Karpas-422 (cell line): ENCODE data around the gene ZNF362. TPM values are rescaled to one million over a fixed set of nuclear protein-coding genes. Genes with fewer than 3 reads are reported as not detected.
"Not testable (repeated sequence)": the region's sequence is repeated elsewhere in the genome, so short reads cannot be mapped to it uniquely, and the experiment has no call there.

Experiments
- DNase-seq: peaks from one replicate; pipeline ENCODE4 v3.0.0-alpha.2; 2015
- H2AFZ ChIP-seq: fragments of 200-600 bp; sonication (generic); 2 replicates; pipeline ENCODE4 v1.6.1; 2014; ENCODE audit warnings: antibody characterized with exemption, low read length, mixed read lengths
- H3K27ac ChIP-seq: fragments of 200-600 bp; sonication (generic); 2 replicates; pipeline ENCODE4 v1.5.1; 2014; ENCODE audit warnings: mild to moderate bottlenecking, low read length, moderate library complexity
- H3K27me3 ChIP-seq: fragments of 200-600 bp; sonication (generic); 2 replicates; pipeline ENCODE4 v1.6.1; 2014; ENCODE audit warnings: low read length, mixed read lengths
- H3K36me3 ChIP-seq: fragments of 200-600 bp; sonication (generic); 2 replicates; pipeline ENCODE4 v1.6.1; 2014; ENCODE audit warnings: low read length, mixed read lengths; ENCODE audit not compliant: insufficient read depth
- H3K4me1 ChIP-seq: fragments of 200-600 bp; sonication (generic); 2 replicates; pipeline ENCODE4 v1.6.1; 2014; ENCODE audit warnings: mild to moderate bottlenecking, low read length, mixed read lengths
- H3K4me2 ChIP-seq: fragments of 200-600 bp; sonication (generic); 2 replicates; pipeline ENCODE4 v1.6.1; 2014; ENCODE audit warnings: low read length, low read depth, mild to moderate bottlenecking; ENCODE audit not compliant: poor library complexity, severe bottlenecking
- H3K4me3 ChIP-seq: fragments of 200-600 bp; sonication (generic); 2 replicates; pipeline ENCODE4 v1.5.1; 2014; ENCODE audit warnings: mild to moderate bottlenecking, antibody characterized with exemption, low read length, mixed read lengths
- H3K79me2 ChIP-seq: fragments of 200-600 bp; sonication (generic); 2 replicates; pipeline ENCODE4 v1.6.1; 2014; ENCODE audit warnings: mild to moderate bottlenecking, low read length, mixed read lengths
- H3K9ac ChIP-seq: fragments of 200-600 bp; sonication (generic); 2 replicates; pipeline ENCODE4 v1.6.0; 2014; ENCODE audit warnings: low read length
- H3K9me2 ChIP-seq: fragments of 200-600 bp; sonication (generic), shearing (Covaris generic); replicated peaks from 2 replicates; pipeline ENCODE4 v1.6.0; 2014; ENCODE audit warnings: mild to moderate bottlenecking, low read length, moderate library complexity; ENCODE audit not compliant: insufficient read depth
- H3K9me3 ChIP-seq: fragments of 300-700, 200-600 bp; sonication (generic); 2 replicates; pipeline ENCODE4 v1.6.1; 2014; ENCODE audit warnings: low read length, mixed read lengths
- H4K20me1 ChIP-seq: fragments of 200-600 bp; sonication (generic); 2 replicates; pipeline ENCODE4 v1.6.1; 2014; ENCODE audit warnings: mild to moderate bottlenecking, antibody characterized with exemption, low read length, low read depth; ENCODE audit not compliant: insufficient read depth
- total RNA-seq: library from RNA; depleted of rRNA; stranded (reverse); fragments of >200 nt; shearing (Covaris generic); gene quantifications from 2 replicates; pipeline ENCODE4 v1.2.3, GENCODE V29; 2014; ENCODE audit warnings: low replicate concordance

Gene ZNF362
- total RNA-seq, 1 experiment from 2014 or later = 16.7 TPM

- no peaks in the 10 kb centered on the region for H3K9me2 ChIP-seq
- DNase-seq = no peak
- no peaks in the 10 kb centered on the region for H3K36me3 ChIP-seq
- H3K9ac ChIP-seq = no peak overlapping the region
- no peak overlapping the region for H3K4me3 ChIP-seq
- no peaks in the 10 kb centered on the region for H3K9me3 ChIP-seq
- H3K4me2 ChIP-seq = no peak overlapping the region
- H4K20me1 ChIP-seq = no peaks in the 10 kb centered on the region
- no peaks in the 10 kb centered on the region for H3K4me1 ChIP-seq
- no peak overlapping the region for H2AFZ ChIP-seq
- no peaks in the 10 kb centered on the region for H3K27me3 ChIP-seq
- no peak overlapping the region for H3K27ac ChIP-seq
- H3K79me2 ChIP-seq = no peaks in the 10 kb centered on the region
Measured at GRCh38 chr1:33288976-33289857, 32.9 kb downstream of the ZNF362 start.

GRCh38 chr1:33289858-33290154, 33.5 kb downstream of the ZNF362 start:
- H3K9ac ChIP-seq = no peak overlapping the region
- no peaks in the 10 kb centered on the region for H3K36me3 ChIP-seq
- no peaks in the 10 kb centered on the region for H3K79me2 ChIP-seq
- H4K20me1 ChIP-seq = no peaks in the 10 kb centered on the region
- no peak overlapping the region for H3K4me2 ChIP-seq
- H3K4me3 ChIP-seq = no peak overlapping the region
- DNase-seq = no peak
- H2AFZ ChIP-seq = no peak overlapping the region
- no peaks in the 10 kb centered on the region for H3K27me3 ChIP-seq
- H3K4me1 ChIP-seq = no peaks in the 10 kb centered on the region
- no peaks in the 10 kb centered on the region for H3K9me3 ChIP-seq
- H3K9me2 ChIP-seq = no peaks in the 10 kb centered on the region
- no peak overlapping the region for H3K27ac ChIP-seq

GRCh38 chr1:33290615-33291014, 34.3 kb downstream of the ZNF362 start:
- H3K27me3 ChIP-seq, H3K36me3 ChIP-seq, H4K20me1 ChIP-seq, H3K4me1 ChIP-seq, H3K9me3 ChIP-seq, H2AFZ ChIP-seq, DNase-seq, H3K79me2 ChIP-seq, H3K4me2 ChIP-seq, H3K4me3 ChIP-seq, H3K27ac ChIP-seq, H3K9me2 ChIP-seq, H3K9ac ChIP-seq: not testable (repeated sequence)

- Histone ChIP-seq H2AFZ (no peak overlapping the region), H3K4me1 (no peaks in the 10 kb centered on the region), H3K27ac (no peak overlapping the region), H3K4me2 (no peak overlapping the region), H3K79me2 (no peaks in the 10 kb centered on the region), H3K27me3 (no peaks in the 10 kb centered on the region), H3K9ac (no peak overlapping the region), H3K36me3 (no peaks in the 10 kb centered on the region), H3K4me3 (no peak overlapping the region), H3K9me2 (no peaks in the 10 kb centered on the region), H4K20me1 (no peaks in the 10 kb centered on the region), H3K9me3 (no peaks in the 10 kb centered on the region)
- no peak for DNase-seq
Measured at GRCh38 chr1:33292726-33293340, 36.5 kb downstream of the ZNF362 start.

- Histone ChIP-seq H3K27me3 (no peaks in the 10 kb centered on the region), H3K4me1 (no peaks in the 10 kb centered on the region), H2AFZ (no peak overlapping the region), H3K36me3 (no peaks in the 10 kb centered on the region), H3K9ac (no peak overlapping the region), H3K4me3 (no peak overlapping the region), H3K79me2 (no peaks in the 10 kb centered on the region), H4K20me1 (no peaks in the 10 kb centered on the region), H3K9me2 (no peaks in the 10 kb centered on the region), H3K27ac (no peak overlapping the region), H3K9me3 (no peaks in the 10 kb centered on the region), H3K4me2 (no peak overlapping the region)
- no peak for DNase-seq
Measured at GRCh38 chr1:33294071-33295010, 38.0 kb downstream of the ZNF362 start.

GRCh38 chr1:33295023-33295422, 38.7 kb downstream of the ZNF362 start:
- H3K27me3 ChIP-seq = no peaks in the 10 kb centered on the region
- no peak overlapping the region for H2AFZ ChIP-seq
- no peak overlapping the region for H3K4me2 ChIP-seq
- H3K9me2 ChIP-seq = no peaks in the 10 kb centered on the region
- no peak overlapping the region for H3K27ac ChIP-seq
- H3K4me3 ChIP-seq = no peak overlapping the region
- no peak overlapping the region for H3K9ac ChIP-seq
- H3K79me2 ChIP-seq = no peaks in the 10 kb centered on the region
- H3K4me1 ChIP-seq = peaks cover 4% of the 10 kb centered on the region
- no peaks in the 10 kb centered on the region for H3K36me3 ChIP-seq
- no peaks in the 10 kb centered on the region for H4K20me1 ChIP-seq
- no peak for DNase-seq
- H3K9me3 ChIP-seq = no peaks in the 10 kb centered on the region

GRCh38 chr1:33295450-33296081, 39.3 kb downstream of the ZNF362 start:
- Histone ChIP-seq H2AFZ (no peak overlapping the region), H3K4me2 (no peak overlapping the region)

GRCh38 chr1:33296082-33296458, 39.8 kb downstream of the ZNF362 start:
- Histone ChIP-seq H3K9me2 (no peaks in the 10 kb centered on the region), H3K4me3 (no peak overlapping the region), H3K27me3 (no peaks in the 10 kb centered on the region), H3K9me3 (no peaks in the 10 kb centered on the region), H3K4me2 (no peak overlapping the region), H3K4me1 (peaks cover 13% of the 10 kb centered on the region), H2AFZ (no peak overlapping the region), H3K27ac (no peak overlapping the region), H3K9ac (no peak overlapping the region), H4K20me1 (no peaks in the 10 kb centered on the region), H3K36me3 (no peaks in the 10 kb centered on the region), H3K79me2 (no peaks in the 10 kb centered on the region)
- DNase-seq = no peak

More at GRCh38 chr1:33295450-33296081, 39.3 kb downstream of the ZNF362 start:
- Histone ChIP-seq H4K20me1 (no peaks in the 10 kb centered on the region), H3K9me2 (no peaks in the 10 kb centered on the region), H3K27ac (no peak overlapping the region), H3K79me2 (no peaks in the 10 kb centered on the region), H3K27me3 (no peaks in the 10 kb centered on the region), H3K4me3 (no peak overlapping the region), H3K9me3 (no peaks in the 10 kb centered on the region), H3K9ac (no peak overlapping the region), H3K4me1 (peaks cover 9% of the 10 kb centered on the region), H3K36me3 (no peaks in the 10 kb centered on the region)
- DNase-seq = peak; percentile 94
